Activated CD8-positive, alpha-beta memory T cell treated with anti-CD3 and anti-CD28 coated beads, Interleukin-2, amount 10 ng/mL, durations not matched to agents 7 days and 5 days (primary cell): ENCODE data around the gene ERV3-1. TPM values are rescaled to one million over a fixed set of nuclear protein-coding genes. Genes with fewer than 3 reads are reported as not detected.
"Not testable (repeated sequence)": the region's sequence is repeated elsewhere in the genome, so short reads cannot be mapped to it uniquely, and the experiment has no call there.

ENCODE experiments used
- ATAC-seq: fragments of 150-1000 bp; cut with Tn5 transposase; one replicate; pipeline ENCODE4 v1.10.0; 2021; ENCODE audit warnings: moderate library complexity
- CTCF ChIA-PET: fragments of 350-600 bp; sonication (Branson Sonifier 250); formaldehyde crosslinking; loops from one replicate; lab custom pipeline; 2021; ENCODE audit warnings: antibody characterized with exemption; lab: Charles Lee
- DNase-seq: peaks from one replicate; pipeline ENCODE4 v3.0.0-alpha.2; 2020
- H3K27ac Mint-ChIP-seq: one replicate; pipeline ENCODE4 v1.8.0; 2021; ENCODE audit warnings: mild to moderate bottlenecking, mixed read lengths
- H3K27me3 Mint-ChIP-seq: one replicate; pipeline ENCODE4 v1.8.0; 2021; ENCODE audit warnings: mixed read lengths
- H3K36me3 Mint-ChIP-seq: one replicate; pipeline ENCODE4 v1.8.0; 2021; ENCODE audit warnings: mild to moderate bottlenecking, mixed read lengths
- H3K4me1 Mint-ChIP-seq: one replicate; pipeline ENCODE4 v1.8.0; 2021; ENCODE audit warnings: mixed read lengths
- H3K4me3 Mint-ChIP-seq: one replicate; pipeline ENCODE4 v1.8.0; 2021; ENCODE audit warnings: mild to moderate bottlenecking, moderate library complexity, mixed read lengths
- H3K9me3 Mint-ChIP-seq: one replicate; pipeline ENCODE4 v1.8.0; 2022; ENCODE audit warnings: low read depth, mixed read lengths
- total RNA-seq, 2 experiments: library from RNA; stranded (reverse); gene quantifications; one replicate each; pipeline ENCODE4 v1.2.3, GENCODE V29; 2021

Gene ERV3-1
- total RNA-seq, 2 experiments from 2014 or later: 9.5 to 15.1 TPM

DNA sequence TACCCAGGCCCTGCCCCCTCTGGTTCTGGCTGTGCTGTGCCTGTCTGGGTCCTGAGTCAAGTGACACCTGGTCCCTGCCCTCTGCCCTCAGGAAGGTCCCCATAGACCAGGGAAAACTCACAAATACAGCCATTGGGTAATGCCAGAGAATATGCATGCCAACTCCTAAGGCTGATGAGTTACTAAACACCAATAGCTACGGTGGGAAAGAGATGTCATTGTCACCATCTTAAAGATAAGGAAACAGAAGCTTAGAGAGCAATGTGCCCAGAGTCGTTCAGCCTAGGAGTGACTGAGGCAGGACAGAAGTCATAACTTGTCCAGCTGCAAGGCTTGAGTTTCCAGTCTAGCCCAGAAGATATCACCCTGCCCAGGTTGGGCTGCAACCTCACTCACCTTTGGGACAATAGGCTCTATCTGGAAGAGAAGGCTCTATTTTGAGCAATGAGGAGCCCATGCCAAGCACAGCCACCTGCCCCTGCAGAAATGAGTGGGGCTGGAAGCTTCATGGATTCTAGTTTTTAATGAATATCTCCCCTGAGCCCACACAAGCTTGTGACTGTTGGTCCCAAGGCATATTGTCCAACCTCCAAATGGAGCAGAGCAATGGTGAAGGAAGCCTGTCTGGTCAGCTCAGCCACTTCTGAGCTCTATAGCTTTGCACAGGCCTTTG lies 60.8 kb downstream of the ERV3-1 start:
- Mint-ChIP-seq H3K4me3 (no peak overlapping the region), H3K36me3 (no peaks in the 10 kb centered on the region), H3K4me1 (no peaks in the 10 kb centered on the region), H3K27me3 (peaks cover 42% of the 10 kb centered on the region), H3K9me3 (no peaks in the 10 kb centered on the region), H3K27ac (no peak overlapping the region)
- DNase-seq (no peak), ATAC-seq (no peak)
- CTCF ChIA-PET: no interaction called here

DNA sequence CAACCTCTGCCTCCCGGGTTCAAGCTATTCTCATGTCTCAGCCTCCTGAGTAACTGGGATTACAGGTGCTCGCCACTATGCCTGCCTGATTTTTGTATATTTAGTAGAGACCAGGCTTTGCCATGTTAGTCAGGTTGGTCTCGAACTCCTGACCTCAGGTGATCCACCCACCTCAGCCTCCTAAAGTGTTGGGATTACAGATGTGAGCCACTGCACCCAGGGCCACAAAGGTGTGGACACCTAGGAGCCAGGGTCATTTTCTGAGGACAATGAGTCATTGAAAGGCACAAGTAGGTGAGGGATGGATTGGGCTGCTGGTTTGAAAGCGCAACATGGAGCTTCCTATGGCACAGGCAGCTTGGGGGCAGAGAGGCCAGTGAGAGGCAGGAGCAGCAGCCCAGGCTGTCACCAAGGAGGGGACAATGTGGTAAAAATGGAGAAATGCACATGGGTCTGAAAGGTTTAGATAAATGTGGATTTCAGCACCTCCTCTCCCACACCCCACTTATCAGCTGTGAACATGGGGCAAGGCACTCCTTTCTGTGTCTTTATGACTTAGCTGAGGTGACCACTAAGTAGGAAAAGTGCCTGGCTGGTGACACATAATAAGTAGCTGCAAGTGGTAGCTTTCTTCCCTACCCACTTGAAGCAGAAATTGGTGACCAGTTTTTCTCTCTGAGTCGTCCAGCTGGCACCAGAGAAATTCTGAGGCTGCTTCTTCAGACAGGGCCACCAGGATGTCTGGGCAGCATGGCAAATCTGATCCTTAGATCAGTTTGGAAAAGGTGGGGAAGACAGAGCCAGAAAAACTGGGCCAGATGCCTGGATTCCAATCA lies 61.6 kb downstream of the ERV3-1 start:
- H3K36me3 Mint-ChIP-seq, ATAC-seq, H3K4me1 Mint-ChIP-seq, DNase-seq, CTCF ChIA-PET, H3K9me3 Mint-ChIP-seq, H3K4me3 Mint-ChIP-seq, H3K27ac Mint-ChIP-seq: not testable (repeated sequence)
- peaks cover 42% of the 10 kb centered on the region for H3K27me3 Mint-ChIP-seq

Other genes starting within 250 kb of the ERV3-1 start
- 10 to 100 TPM in 1 of 2 experiments, 1 to 10 TPM in 1; 6.9 to 11.0 TPM for gene ZNF138, start 212.3 kb downstream of the ERV3-1 start, total RNA-seq
- 10 to 100 TPM in 1 of 2 experiments, 1 to 10 TPM in 1; 8.4 to 13.6 TPM for gene ZNF273, start 103.4 kb downstream of the ERV3-1 start, total RNA-seq
- 1 to 10 TPM; 3.6 to 4.9 TPM for gene ZNF117, start 15.7 kb downstream of the ERV3-1 start, total RNA-seq